Measurements from ENCODE around the gene CCL3.

CCL3 gene

GRCh38 chr17:36057911-36058310 is 32.0 kb downstream of the CCL3 start:
- H3K4me3 ChIP-seq (ENCODE audit: low read length), result no peak overlapping the region
- no peaks in the 10 kb centered on the region for H3K36me3 ChIP-seq (ENCODE audit: control insufficient read depth, low read depth, low read length)
- H3K9ac ChIP-seq (ENCODE audit: low read length), result no peak overlapping the region
- H3K4me1 ChIP-seq (ENCODE audit: control insufficient read depth, low read depth, low read length), result no peaks in the 10 kb centered on the region
- no peaks in the 10 kb centered on the region for H3K9me3 ChIP-seq (ENCODE audit: control insufficient read depth, low read depth, low read length)
- no peaks in the 10 kb centered on the region for H3K27me3 ChIP-seq (ENCODE audit: control insufficient read depth, insufficient read depth, low read length)
- no peak overlapping the region for H3K27ac ChIP-seq (ENCODE audit: low read length)

DNA sequence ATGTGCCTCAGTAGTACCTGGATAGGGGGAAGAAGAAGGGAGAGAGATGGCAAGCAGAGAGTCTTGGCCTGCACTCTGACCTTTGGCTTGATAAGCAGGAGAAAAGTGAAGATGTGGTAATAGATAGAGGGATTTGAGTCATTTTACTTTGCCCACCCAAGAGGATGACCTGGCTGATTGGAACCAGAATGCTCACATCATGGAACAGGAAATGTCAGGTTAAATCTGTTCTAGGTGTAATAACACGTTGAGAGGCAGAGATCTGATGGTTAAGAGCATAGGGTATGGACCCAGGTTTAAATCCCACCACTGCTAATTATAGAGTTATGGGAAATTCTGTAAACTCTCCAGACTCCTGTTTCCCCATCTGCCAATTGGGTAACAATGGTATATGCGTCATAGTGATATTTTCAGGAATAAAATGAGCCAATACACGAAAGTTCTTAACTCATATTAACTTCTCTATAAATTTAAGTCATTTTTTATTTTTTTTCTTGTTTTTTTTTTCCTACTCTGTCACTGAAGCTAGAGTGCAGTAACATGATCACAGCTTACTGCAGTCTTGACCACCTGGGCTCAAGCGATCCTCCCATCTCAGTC is 33.9 kb downstream of the CCL3 start:
- Histone ChIP-seq H3K27me3 (ENCODE audit: control insufficient read depth, insufficient read depth, low read length) (no peaks in the 10 kb centered on the region), H3K4me1 (ENCODE audit: control insufficient read depth, low read depth, low read length) (no peaks in the 10 kb centered on the region), H3K9me3 (ENCODE audit: control insufficient read depth, low read depth, low read length) (no peaks in the 10 kb centered on the region), H3K4me3 (ENCODE audit: low read length) (no peak overlapping the region), H3K36me3 (ENCODE audit: control insufficient read depth, low read depth, low read length) (no peaks in the 10 kb centered on the region), H3K9ac (ENCODE audit: low read length) (no peak overlapping the region), H3K27ac (ENCODE audit: low read length) (no peak overlapping the region)

GRCh38 chr17:36055171-36055570 is 34.8 kb downstream of the CCL3 start:
- Histone ChIP-seq H3K36me3 (ENCODE audit: control insufficient read depth, low read depth, low read length) (no peaks in the 10 kb centered on the region), H3K4me3 (ENCODE audit: low read length) (no peak overlapping the region), H3K9ac (ENCODE audit: low read length) (no peak overlapping the region), H3K27ac (ENCODE audit: low read length) (no peak overlapping the region), H3K9me3 (ENCODE audit: control insufficient read depth, low read depth, low read length) (no peaks in the 10 kb centered on the region), H3K4me1 (ENCODE audit: control insufficient read depth, low read depth, low read length) (no peaks in the 10 kb centered on the region), H3K27me3 (ENCODE audit: control insufficient read depth, insufficient read depth, low read length) (no peaks in the 10 kb centered on the region)

- Histone ChIP-seq H3K9me3 (ENCODE audit: control insufficient read depth, low read depth, low read length) (peaks cover 2% of the 10 kb centered on the region), H3K27me3 (ENCODE audit: control insufficient read depth, insufficient read depth, low read length) (no peaks in the 10 kb centered on the region), H3K27ac (ENCODE audit: low read length) (no peak overlapping the region), H3K4me3 (ENCODE audit: low read length) (no peak overlapping the region), H3K4me1 (ENCODE audit: control insufficient read depth, low read depth, low read length) (no peaks in the 10 kb centered on the region), H3K36me3 (ENCODE audit: control insufficient read depth, low read depth, low read length) (no peaks in the 10 kb centered on the region), H3K9ac (ENCODE audit: low read length) (no peak overlapping the region)
Observed at GRCh38 chr17:36049643-36050042, 40.3 kb downstream of the CCL3 start.

DNA sequence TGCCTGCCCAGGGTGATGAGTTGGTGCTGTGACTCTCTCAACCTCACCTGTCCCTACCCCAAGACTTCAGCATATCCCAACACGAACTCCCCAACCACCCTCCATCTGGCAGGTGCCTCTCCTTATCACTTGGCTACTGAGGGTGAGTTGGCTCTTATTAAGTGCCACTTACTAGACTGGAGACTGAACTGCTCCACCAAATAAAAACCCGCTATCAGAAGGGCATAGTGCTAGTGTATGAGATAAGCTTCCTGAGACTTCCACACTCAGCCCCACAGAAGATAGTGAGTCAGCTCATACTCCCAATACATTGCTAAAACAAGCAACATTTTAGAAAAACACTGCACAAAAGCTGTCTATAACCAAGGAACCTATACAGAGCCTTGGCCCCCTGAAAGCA is 41.9 kb downstream of the CCL3 start:
- Histone ChIP-seq H3K4me1 (ENCODE audit: control insufficient read depth, low read depth, low read length) (no peaks in the 10 kb centered on the region), H3K9me3 (ENCODE audit: control insufficient read depth, low read depth, low read length) (peaks cover 2% of the 10 kb centered on the region), H3K9ac (ENCODE audit: low read length) (no peak overlapping the region), H3K4me3 (ENCODE audit: low read length) (no peak overlapping the region), H3K27ac (ENCODE audit: low read length) (no peak overlapping the region), H3K36me3 (ENCODE audit: control insufficient read depth, low read depth, low read length) (no peaks in the 10 kb centered on the region), H3K27me3 (ENCODE audit: control insufficient read depth, insufficient read depth, low read length) (no peaks in the 10 kb centered on the region)
